IMR-90 (cell line): Measurements from ENCODE around the gene HLA-DPA1. TPM values are rescaled to one million over a fixed set of nuclear protein-coding genes. Genes with fewer than 3 reads are reported as not detected.

ENCODE experiments used
- ATAC-seq: fragments of 200-7000 bp; cut with Tn5 transposase; 2 replicates; pipeline ENCODE4 v1.9.1; 2020; ENCODE audit warnings: low read depth, mild to moderate bottlenecking, moderate library complexity
- BruUV-seq: library from RNA; stranded (reverse); fragments of 400-500 nt; replicated peaks from 2 replicates; lab custom pipeline; 2021; lab: Mats Ljungman, UMichigan
- CTCF ChIA-PET: fragments of 300-600 bp; formaldehyde crosslinking; extraction: SDS; loops from one replicate; lab custom pipeline; 2021; ENCODE audit warnings: antibody characterized with exemption; lab: Yijun Ruan, JAX
- POLR2A ChIA-PET: fragments of 300-600 bp; sonication (Branson Sonifier 250); formaldehyde crosslinking; loops from one replicate; lab custom pipeline; 2022; ENCODE audit warnings: antibody characterized with exemption; ENCODE audit not compliant: unreplicated experiment; lab: Charles Lee
- DNase-seq: peaks from one replicate; pipeline ENCODE4 v3.0.0; 2013
- H2AFZ ChIP-seq: replicated peaks from 2 replicates; pipeline ENCODE3; 2013; ENCODE audit warnings: low read length, mild to moderate bottlenecking; ENCODE audit not compliant: poor library complexity
- H2AK5ac ChIP-seq: 2 replicates; pipeline ENCODE4 v1.6.1; 2013; ENCODE audit warnings: low read depth, low read length, inconsistent platforms
- H2AK9ac ChIP-seq: replicated peaks from 2 replicates; pipeline ENCODE3; 2013; ENCODE audit warnings: mild to moderate bottlenecking, low read depth, low read length, moderate library complexity; ENCODE audit not compliant: poor library complexity
- H2BK120ac ChIP-seq: 2 replicates; pipeline ENCODE4 v1.6.1; 2013; ENCODE audit warnings: low read depth, low read length, inconsistent platforms
- H2BK15ac ChIP-seq: 3 replicates; pipeline ENCODE4 v1.6.1; 2013; ENCODE audit warnings: low read depth, low read length, inconsistent platforms
- H2BK20ac ChIP-seq: 2 replicates; pipeline ENCODE4 v1.6.1; 2013; ENCODE audit warnings: low read depth, mild to moderate bottlenecking, inconsistent platforms, low read length, moderate library complexity
- H2BK5ac ChIP-seq: 2 replicates; pipeline ENCODE4 v1.6.1; 2013; ENCODE audit warnings: mild to moderate bottlenecking, low read depth, low read length, inconsistent platforms; ENCODE audit not compliant: poor library complexity, severe bottlenecking
- H3K14ac ChIP-seq: replicated peaks from 2 replicates; pipeline ENCODE4 v1.6.1; 2013; ENCODE audit warnings: low read depth, low read length, inconsistent platforms
- H3K18ac ChIP-seq: 2 replicates; pipeline ENCODE4 v1.6.1; 2013; ENCODE audit warnings: low read depth, low read length, control low read depth
- H3K23ac ChIP-seq: 2 replicates; pipeline ENCODE4 v1.6.1; 2013; ENCODE audit warnings: low read depth, low read length, inconsistent platforms
- H3K27ac ChIP-seq: 2 replicates; pipeline ENCODE4 v1.5.1; 2013; ENCODE audit warnings: mild to moderate bottlenecking, control low read depth, low read length; ENCODE audit not compliant: insufficient read depth
- H3K27me3 ChIP-seq: 2 replicates; pipeline ENCODE4 v1.6.1; 2013; ENCODE audit warnings: low read length; ENCODE audit not compliant: control insufficient read depth, insufficient read depth
- H3K36me3 ChIP-seq: 2 replicates; pipeline ENCODE4 v1.6.1; 2013; ENCODE audit warnings: low read length, mixed read lengths; ENCODE audit not compliant: control insufficient read depth, insufficient read depth
- H3K4ac ChIP-seq: 2 replicates; pipeline ENCODE4 v1.6.1; 2013; ENCODE audit warnings: low read depth, low read length, inconsistent platforms
- H3K4me1 ChIP-seq: 2 replicates; pipeline ENCODE4 v1.6.1; 2013; ENCODE audit warnings: low read length, mixed read lengths; ENCODE audit not compliant: control insufficient read depth, insufficient read depth
- H3K4me2 ChIP-seq: 2 replicates; pipeline ENCODE4 v1.6.1; 2013; ENCODE audit warnings: low read depth, mild to moderate bottlenecking, control low read depth, low read length, moderate library complexity
- H3K4me3 ChIP-seq: 2 replicates; pipeline ENCODE4 v1.5.1; 2013; ENCODE audit warnings: low read depth, mild to moderate bottlenecking, control low read depth, low read length, moderate library complexity; ENCODE audit not compliant: insufficient read depth
- H3K56ac ChIP-seq: 2 replicates; pipeline ENCODE4 v1.6.1; 2013; ENCODE audit warnings: low read length, inconsistent platforms; ENCODE audit not compliant: insufficient read depth; ENCODE audit errors: extremely low read depth
- H3K79me1 ChIP-seq, 2 experiments: 2 replicates each; pipeline ENCODE4 v1.6.1; 2013; ENCODE audit warnings: low read length in 2 of 2, inconsistent platforms in 1 of 2, low read depth in 1 of 2
- H3K9ac ChIP-seq: 2 replicates; pipeline ENCODE4 v1.6.1; 2013; ENCODE audit warnings: low read depth, low read length, control low read depth
- H3K9me1 ChIP-seq: 2 replicates; pipeline ENCODE4 v1.6.1; 2013; ENCODE audit warnings: low read length, inconsistent platforms; ENCODE audit not compliant: insufficient read depth
- H3K9me3 ChIP-seq: 2 replicates; pipeline ENCODE4 v1.6.1; 2013; ENCODE audit warnings: low read length; ENCODE audit not compliant: control insufficient read depth, insufficient read depth
- H4K20me1 ChIP-seq: 2 replicates; pipeline ENCODE4 v1.6.1; 2013; ENCODE audit warnings: low read length, inconsistent platforms; ENCODE audit not compliant: insufficient read depth
- H4K5ac ChIP-seq: 2 replicates; pipeline ENCODE4 v1.6.1; 2013; ENCODE audit warnings: mild to moderate bottlenecking, low read depth, low read length, control low read depth
- H4K8ac ChIP-seq, 2 experiments: 2 replicates each; pipeline ENCODE4 v1.6.1; 2013; ENCODE audit warnings: low read depth in 2 of 2, low read length in 2 of 2, control low read depth in 1 of 2, inconsistent platforms in 1 of 2
- H4K91ac ChIP-seq: 2 replicates; pipeline ENCODE4 v1.6.1; 2013; ENCODE audit warnings: low read depth, low read length, inconsistent platforms; ENCODE audit not compliant: insufficient read depth
- BHLHE40 ChIP-seq: fragments of 150-350 bp; IDR thresholded peaks from 2 replicates; pipeline ENCODE4 v1.6.1; 2016; ENCODE audit warnings: mild to moderate bottlenecking, low read depth, low read length
- CTCF ChIP-seq: conservative IDR thresholded peaks from 2 replicates; pipeline ENCODE4 v1.5.1; 2012; ENCODE audit warnings: mild to moderate bottlenecking, low read depth, low read length, improper control_type of control experiment
- ELK1 ChIP-seq: fragments of 150-350 bp; IDR thresholded peaks from 2 replicates; pipeline ENCODE4 v1.6.1; 2016; ENCODE audit warnings: low read depth, mild to moderate bottlenecking, low read length, moderate library complexity, borderline replicate concordance
- MAFK ChIP-seq: IDR thresholded peaks from 2 replicates; pipeline ENCODE4 v1.6.1; 2012; ENCODE audit warnings: low read depth, low read length, improper control_type of control experiment
- NFE2L2 ChIP-seq: fragments of 150-350 bp; IDR thresholded peaks from 2 replicates; pipeline ENCODE4 v1.6.1; 2016; ENCODE audit warnings: low read depth, mild to moderate bottlenecking, low read length
- RAD21 ChIP-seq: IDR thresholded peaks from 2 replicates; pipeline ENCODE4 v1.6.1; 2012; ENCODE audit warnings: low read length, improper control_type of control experiment
- RFX5 ChIP-seq: IDR thresholded peaks from 2 replicates; pipeline ENCODE4 v1.8.0; 2012; ENCODE audit warnings: low read depth, mild to moderate bottlenecking, low read length, moderate library complexity
- SMC3 ChIP-seq: fragments of 150-350 bp; IDR thresholded peaks from 2 replicates; pipeline ENCODE4 v1.6.1; 2016; ENCODE audit warnings: low read depth, mild to moderate bottlenecking, antibody characterized with exemption, low read length, moderate library complexity
- WGBS, 2 experiments: methylation state at CpG; one replicate each; pipeline versions ENCODE4 v1.1.5 to v1.1.7; 2013; ENCODE audit warnings: missing lambda C conversion rate in 2 of 2; ENCODE audit not compliant: insufficient read length in 1 of 2; ENCODE audit errors: extremely low coverage in 2 of 2; 5-methylcytosine and 5-hydroxymethylcytosine counted together
- dilution Hi-C: fragments of 300-500 bp; cut with HindIII; formaldehyde crosslinking; loops from one replicate; pipeline ENCODE4 v1.14.3; 2018; ENCODE audit warnings: low sequenced_read_pairs; ENCODE audit not compliant: unreplicated experiment
- in situ Hi-C: fragments of 300-500 bp; cut with MboI; formaldehyde crosslinking; loops from 3 replicates; pipeline ENCODE4 v1.14.3; 2019; ENCODE audit warnings: low sequenced_read_pairs, inconsistent platforms, mixed read lengths
- intact Hi-C: fragments of 100-400 bp; cut with micrococcal nuclease; formaldehyde crosslinking; loops from 2 replicates; pipeline ENCODE4 v1.10.0; 2022
- polyA plus RNA-seq, 3 experiments: library from polyadenylated mRNA; depleted of rRNA; stranded (reverse); fragments of >200 nt; gene quantifications; 2 replicates each; pipeline ENCODE4 v1.2.3, GENCODE V29; 2012; ENCODE audit warnings: low replicate concordance in 1 of 3
- total RNA-seq: library from RNA; depleted of rRNA; stranded (reverse); fragments of >200 nt; gene quantifications from 2 replicates; pipeline ENCODE4 v1.2.3, GENCODE V29; 2012

The HLA-DPA1 gene
- total and polyA plus RNA-seq, 2 of the 4 experiments (the other 2 are of a cell fraction): not detected

- TF ChIP-seq RFX5 (no peak), MAFK (no peak), NFE2L2 (no peak), ELK1 (no peak), CTCF (no peak), SMC3 (no peak), RAD21 (no peak), BHLHE40 (no peak)
- Histone ChIP-seq H4K91ac (no peak overlapping the region), H3K56ac (no peak overlapping the region), H4K5ac (no peak overlapping the region), H3K27me3 (peaks cover 5% of the 10 kb centered on the region), H2BK120ac (no peak overlapping the region), H3K9ac (no peak overlapping the region), H3K4me3 (no peak overlapping the region), H2AFZ (no peak overlapping the region), H3K27ac (no peak overlapping the region), H2BK15ac (no peak overlapping the region), H4K20me1 (no peaks in the 10 kb centered on the region), H3K23ac (no peak overlapping the region), H3K36me3 (no peaks in the 10 kb centered on the region), H2BK20ac (no peak overlapping the region), H3K4me2 (no peak overlapping the region), H2AK9ac (no peak overlapping the region), H3K9me1 (no peaks in the 10 kb centered on the region), H3K9me3 (no peaks in the 10 kb centered on the region), H2BK5ac (no peak overlapping the region), H2AK5ac (no peak overlapping the region), H3K4ac (no peak overlapping the region), H3K18ac (no peak overlapping the region), H3K4me1 (no peaks in the 10 kb centered on the region), H3K14ac (no peak overlapping the region), H4K8ac (no peak overlapping the region), H3K79me1 (no peaks in the 10 kb centered on the region)
- no TSS peak for BruUV-seq
- POLR2A ChIA-PET: no interaction called here
- CTCF ChIA-PET: no interaction called here
- in situ Hi-C loops (no loop called here), dilution Hi-C loops (no loop called here), intact Hi-C loops (no loop called here)
- WGBS, 2 experiments: no CpG with 5 or more reads among the region's 2 CpGs
- DNase-seq (no peak), ATAC-seq (no peak)
These were observed 33.3 kb downstream of the HLA-DPA1 start for GRCh38 chr6:33040157-33040556.
